ENCODE results near the gene CADM4. TPM values are rescaled to one million over a fixed set of nuclear protein-coding genes. Genes with fewer than 3 reads are reported as not detected.

CADM4 gene
- total and polyA plus RNA-seq, 9 of the 15 experiments (the other 6 are each of a cell fraction or from before 2014, with no cell fraction given) = 0.03 to 4.6 (median 1.3) TPM

- FAIRE-seq (no peak), DNase-seq (ENCODE audit: extremely low read depth in 1 of 4, low spot score in 3 of 4) (no peak), ATAC-seq (no peak)
- Histone ChIP-seq H3K36me3 (ENCODE audit: control insufficient read depth, insufficient read depth, low read length) (no peaks in the 10 kb centered on the region), H3K9ac (ENCODE audit: insufficient read depth in 1 of 2, low read depth in 2 of 2, low read length in 2 of 2) (no peak overlapping the region), H3K27me3 (ENCODE audit: control insufficient read depth in 2 of 2, insufficient read depth in 2 of 2, low read length in 2 of 2) (no peaks in the 10 kb centered on the region), H3K4me3 (no peak overlapping the region), H4K20me1 (replicated peaks; ENCODE audit: control insufficient read depth, insufficient read depth, low read length) (no peaks in the 10 kb centered on the region), H3K9me3 (replicated peaks; ENCODE audit: control insufficient read depth, insufficient read depth, low read depth, low read length) (peaks cover 6% of the 10 kb centered on the region), H3K4me2 (ENCODE audit: insufficient read depth, low read length) (no peak overlapping the region), H2AFZ (ENCODE audit: low read depth, low read length) (no peak overlapping the region), H3K79me2 (ENCODE audit: control insufficient read depth, insufficient read depth, low read length) (no peaks in the 10 kb centered on the region), H3K27ac (ENCODE audit: extremely low read depth, low read depth, low read length) (no peak overlapping the region), H3K9me1 (ENCODE audit: control insufficient read depth, insufficient read depth, low read length) (no peaks in the 10 kb centered on the region), H3K4me1 (replicated peaks in 1 of 2; ENCODE audit: control insufficient read depth in 2 of 2, insufficient read depth in 2 of 2, low read length in 2 of 2) (peaks cover 10 to 11% of the 10 kb centered on the region in 2 experiments)
- ChIA-PET POLR2A (no interaction called here), CTCF (ENCODE audit: low intra/inter-chr PET ratio) (no interaction called here)
- WGBS (ENCODE audit: insufficient coverage, low coverage, missing lambda C conversion rate) = 9% methylated on average over 1 of the region's 1 CpG
- no TSS peak for BruUV-seq (replicated peaks)
- intact Hi-C loops (cut with micrococcal nuclease) (no loop called here), in situ Hi-C loops (cut with MboI) (no loop called here)
- TF ChIP-seq, protein P1, sequence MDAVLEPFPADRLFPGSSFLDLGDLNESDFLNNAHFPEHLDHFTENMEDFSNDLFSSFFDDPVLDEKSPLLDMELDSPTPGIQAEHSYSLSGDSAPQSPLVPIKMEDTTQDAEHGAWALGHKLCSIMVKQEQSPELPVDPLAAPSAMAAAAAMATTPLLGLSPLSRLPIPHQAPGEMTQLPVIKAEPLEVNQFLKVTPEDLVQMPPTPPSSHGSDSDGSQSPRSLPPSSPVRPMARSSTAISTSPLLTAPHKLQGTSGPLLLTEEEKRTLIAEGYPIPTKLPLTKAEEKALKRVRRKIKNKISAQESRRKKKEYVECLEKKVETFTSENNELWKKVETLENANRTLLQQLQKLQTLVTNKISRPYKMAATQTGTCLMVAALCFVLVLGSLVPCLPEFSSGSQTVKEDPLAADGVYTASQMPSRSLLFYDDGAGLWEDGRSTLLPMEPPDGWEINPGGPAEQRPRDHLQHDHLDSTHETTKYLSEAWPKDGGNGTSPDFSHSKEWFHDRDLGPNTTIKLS (IDR thresholded peaks at IDR 0.05; ENCODE audit: borderline replicate concordance, low read depth) = no peak
- no peak for TF ChIP-seq HMGXB4 (CRISPR knock-in tag; IDR thresholded peaks at IDR 0.05)
- no peak for TF ChIP-seq TRIM25 (IDR thresholded peaks at IDR 0.05; ENCODE audit: borderline replicate concordance)
- TF ChIP-seq KDM2B (CRISPR knock-in tag; IDR thresholded peaks at IDR 0.05) = no peak
- TF ChIP-seq, protein P2, sequence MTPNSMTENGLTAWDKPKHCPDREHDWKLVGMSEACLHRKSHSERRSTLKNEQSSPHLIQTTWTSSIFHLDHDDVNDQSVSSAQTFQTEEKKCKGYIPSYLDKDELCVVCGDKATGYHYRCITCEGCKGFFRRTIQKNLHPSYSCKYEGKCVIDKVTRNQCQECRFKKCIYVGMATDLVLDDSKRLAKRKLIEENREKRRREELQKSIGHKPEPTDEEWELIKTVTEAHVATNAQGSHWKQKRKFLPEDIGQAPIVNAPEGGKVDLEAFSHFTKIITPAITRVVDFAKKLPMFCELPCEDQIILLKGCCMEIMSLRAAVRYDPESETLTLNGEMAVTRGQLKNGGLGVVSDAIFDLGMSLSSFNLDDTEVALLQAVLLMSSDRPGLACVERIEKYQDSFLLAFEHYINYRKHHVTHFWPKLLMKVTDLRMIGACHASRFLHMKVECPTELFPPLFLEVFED (CRISPR knock-in tag; conservative IDR thresholded peaks at IDR 0.05) = no peak
- no peak for TF ChIP-seq ZFX (CRISPR knock-in tag; IDR thresholded peaks at IDR 0.05)
These were observed 48.0 kb upstream of the CADM4 start for GRCh38 chr19:43687660-43687997.
